Eye (tissue), 1 donor: Measurements from ENCODE around the gene MUC12.
A peak's percentile ranks its signal among the peaks of the same experiment; 100 is the strongest.
"Not testable (repeated sequence)": the region's sequence is repeated elsewhere in the genome, so short reads cannot be mapped to it uniquely, and the experiment has no call there.

Experiments
- DNase-seq: peaks from one replicate; pipeline ENCODE4 v3.0.0-alpha.2; 2015

Gene MUC12

GRCh38 chr7:100998530-100998929 lies 29.2 kb downstream of the MUC12 start:
- not testable (repeated sequence) for DNase-seq

GRCh38 chr7:100999334-100999733 lies 30.0 kb downstream of the MUC12 start:
- DNase-seq: not testable (repeated sequence)

GRCh38 chr7:101000025-101000424 lies 30.7 kb downstream of the MUC12 start:
- DNase-seq: not testable (repeated sequence)

GRCh38 chr7:101002333-101002732 lies 33.0 kb downstream of the MUC12 start:
- not testable (repeated sequence) for DNase-seq

GRCh38 chr7:101007361-101007760 lies 38.0 kb downstream of the MUC12 start:
- DNase-seq: not testable (repeated sequence)

- no peak for DNase-seq
Observed at GRCh38 chr7:101009629-101010028, 40.3 kb downstream of the MUC12 start.

- DNase-seq: no peak
Observed at GRCh38 chr7:101012931-101013330, 43.6 kb downstream of the MUC12 start.

- DNase-seq: no peak
Observed at GRCh38 chr7:101015626-101016025, 46.3 kb downstream of the MUC12 start.

- DNase-seq: peak; percentile 84
Observed at GRCh38 chr7:101017064-101017777, 47.9 kb downstream of the MUC12 start.

GRCh38 chr7:101018271-101019167 lies 49.2 kb downstream of the MUC12 start:
- DNase-seq: peak; percentile 24

- no peak for DNase-seq
Observed at GRCh38 chr7:101020444-101020843, 51.1 kb downstream of the MUC12 start.

- DNase-seq: no peak
Observed at GRCh38 chr7:101021703-101022102, 52.3 kb downstream of the MUC12 start.

GRCh38 chr7:101023839-101024238 lies 54.5 kb downstream of the MUC12 start:
- no peak for DNase-seq

- no peak for DNase-seq
Observed at GRCh38 chr7:101031082-101031481, 61.7 kb downstream of the MUC12 start.

GRCh38 chr7:101035941-101036340 lies 66.6 kb downstream of the MUC12 start:
- DNase-seq: no peak

- not testable (repeated sequence) for DNase-seq
Observed at GRCh38 chr7:101041283-101041682, 71.9 kb downstream of the MUC12 start.

- DNase-seq: peak; percentile 77
Observed at GRCh38 chr7:101058355-101058754, 89.0 kb downstream of the MUC12 start.

- no peak for DNase-seq
Observed at GRCh38 chr7:101059620-101059942, 90.2 kb downstream of the MUC12 start.

- DNase-seq: no peak
Observed at GRCh38 chr7:101060992-101061391, 91.6 kb downstream of the MUC12 start.

GRCh38 chr7:101064176-101064550 lies 94.8 kb downstream of the MUC12 start:
- DNase-seq: not testable (repeated sequence)

- DNase-seq: not testable (repeated sequence)
Observed at GRCh38 chr7:101065162-101065561, 95.8 kb downstream of the MUC12 start.

- DNase-seq: peak; percentile 44
Observed at GRCh38 chr7:101066141-101066832, 96.9 kb downstream of the MUC12 start.

- no peak for DNase-seq
Observed at GRCh38 chr7:101066833-101067177, 97.4 kb downstream of the MUC12 start.

- DNase-seq: no peak
Observed at GRCh38 chr7:101068401-101068800, 99.0 kb downstream of the MUC12 start.
